SU-DHL-6 (cell line): ENCODE measurements around the gene OBSL1.

Experiments
- CTCF ChIP-seq: fragments of 200-600 bp; sonication (generic); IDR thresholded peaks from one replicate; pipeline ENCODE4 v1.5.1; 2017; ENCODE audit warnings: antibody characterized with exemption, mild to moderate bottlenecking, low read length, moderate library complexity; ENCODE audit not compliant: insufficient read depth, poor library complexity, severe bottlenecking
- EZH2phosphoT487 ChIP-seq: fragments of 200-600 bp; sonication (generic), shearing (Covaris generic); conservative IDR thresholded peaks from 2 replicates; pipeline ENCODE4 v1.6.1; 2018; ENCODE audit warnings: mild to moderate bottlenecking, antibody characterized with exemption, low read length, moderate library complexity, mixed read lengths

GRCh38 chr2:219614076-219614860 is 42.9 kb upstream of the OBSL1 start:
- TF ChIP-seq CTCF (no peak), EZH2phosphoT487 (no peak)
